C4-2B (cell line): ENCODE measurements around the gene UNKL.

Experiments
- ZFX ChIP-seq: fragments of 450-650 bp; IDR thresholded peaks from 2 replicates; pipeline ENCODE4 v1.6.1; 2017
- TF ChIP-seq, protein P1 (sequence below): fragments of 450-650 bp; conservative IDR thresholded peaks from 2 replicates; pipeline ENCODE4 v1.5.1; 2017; ENCODE audit warnings: mild to moderate bottlenecking

DNA sequence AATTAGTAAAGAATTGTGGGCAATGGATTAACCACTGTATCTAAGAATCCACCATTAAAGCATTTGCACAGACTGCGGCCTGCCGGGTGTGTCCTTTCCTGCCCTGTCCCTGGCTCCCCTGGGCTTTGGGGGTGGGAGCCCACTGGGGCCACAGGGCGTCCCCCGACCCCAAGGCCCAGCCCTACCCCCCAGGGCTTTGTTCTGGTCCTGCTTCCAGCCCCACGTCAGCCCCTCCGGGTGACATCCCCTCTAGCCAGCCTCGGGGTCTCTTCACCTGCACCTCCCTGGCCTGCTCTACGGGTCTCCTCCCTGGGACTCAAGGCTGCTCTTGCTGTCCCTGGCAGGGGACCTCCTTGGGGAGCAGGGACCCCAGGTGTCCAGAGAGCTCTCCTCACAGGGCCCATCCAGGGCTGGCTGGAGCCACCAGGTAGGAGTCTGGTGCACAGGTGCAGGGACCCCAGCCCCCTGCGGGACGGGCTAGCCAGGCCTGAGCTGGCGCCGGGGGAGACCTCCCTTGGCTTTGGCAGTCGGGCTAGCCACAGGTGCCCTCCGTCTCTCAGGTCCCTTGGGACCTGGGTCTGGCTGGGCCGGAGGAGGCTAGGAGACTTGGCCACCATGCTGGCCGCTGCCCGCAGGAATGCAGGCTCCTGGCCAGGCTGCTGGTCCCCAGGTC, 87.4 kb downstream of the UNKL start:
- TF ChIP-seq, protein P1, sequence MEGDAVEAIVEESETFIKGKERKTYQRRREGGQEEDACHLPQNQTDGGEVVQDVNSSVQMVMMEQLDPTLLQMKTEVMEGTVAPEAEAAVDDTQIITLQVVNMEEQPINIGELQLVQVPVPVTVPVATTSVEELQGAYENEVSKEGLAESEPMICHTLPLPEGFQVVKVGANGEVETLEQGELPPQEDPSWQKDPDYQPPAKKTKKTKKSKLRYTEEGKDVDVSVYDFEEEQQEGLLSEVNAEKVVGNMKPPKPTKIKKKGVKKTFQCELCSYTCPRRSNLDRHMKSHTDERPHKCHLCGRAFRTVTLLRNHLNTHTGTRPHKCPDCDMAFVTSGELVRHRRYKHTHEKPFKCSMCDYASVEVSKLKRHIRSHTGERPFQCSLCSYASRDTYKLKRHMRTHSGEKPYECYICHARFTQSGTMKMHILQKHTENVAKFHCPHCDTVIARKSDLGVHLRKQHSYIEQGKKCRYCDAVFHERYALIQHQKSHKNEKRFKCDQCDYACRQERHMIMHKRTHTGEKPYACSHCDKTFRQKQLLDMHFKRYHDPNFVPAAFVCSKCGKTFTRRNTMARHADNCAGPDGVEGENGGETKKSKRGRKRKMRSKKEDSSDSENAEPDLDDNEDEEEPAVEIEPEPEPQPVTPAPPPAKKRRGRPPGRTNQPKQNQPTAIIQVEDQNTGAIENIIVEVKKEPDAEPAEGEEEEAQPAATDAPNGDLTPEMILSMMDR = no peak
- TF ChIP-seq ZFX = no peak
